Measurements from ENCODE around the gene FMNL2.

Gene FMNL2

GRCh38 chr2:152682663-152683062 is 347.7 kb downstream of the FMNL2 start:
- DNase-seq: no peak

GRCh38 chr2:152683400-152683799 is 348.4 kb downstream of the FMNL2 start:
- DNase-seq: no peak

GRCh38 chr2:152686321-152686720 is 351.3 kb downstream of the FMNL2 start:
- DNase-seq: no peak

- DNase-seq: no peak
These were observed 358.1 kb downstream of the FMNL2 start for GRCh38 chr2:152693033-152693432.

GRCh38 chr2:152694161-152694661 is 359.2 kb downstream of the FMNL2 start:
- DNase-seq: no peak

- DNase-seq: no peak
These were observed 360.8 kb downstream of the FMNL2 start for GRCh38 chr2:152695763-152696162.

- DNase-seq: no peak
These were observed 361.5 kb downstream of the FMNL2 start for GRCh38 chr2:152696476-152696875.
